HG03342 (cell line): ENCODE data around the gene UBE2Q2.
A peak's percentile ranks its signal among the peaks of the same experiment; 100 is the strongest.
"Not testable (repeated sequence)": the region's sequence is repeated elsewhere in the genome, so short reads cannot be mapped to it uniquely, and the experiment has no call there.

Experiments
- ATAC-seq: cut with Tn5 transposase; IDR thresholded peaks from one replicate; pipeline ENCODE4 v1.9.1; 2021; ENCODE audit warnings: mild to moderate bottlenecking, moderate library complexity; ENCODE audit not compliant: unreplicated experiment

The UBE2Q2 gene

DNA sequence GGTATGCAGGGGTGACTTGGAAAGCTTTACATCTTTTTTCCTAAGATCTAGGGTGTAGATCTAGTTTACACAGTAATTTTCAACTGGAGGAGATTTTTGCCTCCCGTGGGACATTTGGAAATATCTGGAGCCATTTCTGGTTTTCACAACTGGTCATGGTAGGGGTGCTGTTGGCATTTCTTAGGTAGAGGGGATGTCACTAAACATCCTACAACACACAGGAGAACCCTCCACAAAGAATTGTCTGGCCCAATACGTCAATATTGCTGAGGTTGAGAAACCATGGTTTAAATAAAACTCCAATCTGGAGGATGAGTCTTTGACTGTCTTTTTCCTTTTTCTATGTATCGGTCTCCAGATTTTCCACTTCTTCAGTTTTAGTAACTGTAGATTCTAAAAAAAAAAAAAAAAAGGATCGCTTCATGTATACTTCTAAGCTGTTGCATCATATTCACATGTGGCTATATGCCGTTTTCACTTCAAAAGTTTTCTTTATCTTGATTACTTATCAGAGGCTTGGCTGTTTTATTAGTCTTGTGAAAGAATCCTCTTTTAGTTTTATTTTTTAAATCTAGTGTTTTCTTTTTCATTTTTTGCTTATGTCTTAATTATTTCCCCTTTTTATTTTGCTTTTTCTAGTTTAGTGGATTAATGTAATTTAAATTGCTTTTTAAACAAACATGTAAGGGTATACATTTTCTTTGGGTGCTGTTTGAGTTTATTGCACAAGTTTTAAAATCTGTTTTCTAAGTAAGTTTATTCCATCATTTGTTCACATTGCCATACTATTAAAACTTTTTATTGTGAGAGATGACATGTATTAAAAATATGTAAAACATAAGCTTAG lies 21.2 kb downstream of the UBE2Q2 start:
- ATAC-seq = no peak

DNA sequence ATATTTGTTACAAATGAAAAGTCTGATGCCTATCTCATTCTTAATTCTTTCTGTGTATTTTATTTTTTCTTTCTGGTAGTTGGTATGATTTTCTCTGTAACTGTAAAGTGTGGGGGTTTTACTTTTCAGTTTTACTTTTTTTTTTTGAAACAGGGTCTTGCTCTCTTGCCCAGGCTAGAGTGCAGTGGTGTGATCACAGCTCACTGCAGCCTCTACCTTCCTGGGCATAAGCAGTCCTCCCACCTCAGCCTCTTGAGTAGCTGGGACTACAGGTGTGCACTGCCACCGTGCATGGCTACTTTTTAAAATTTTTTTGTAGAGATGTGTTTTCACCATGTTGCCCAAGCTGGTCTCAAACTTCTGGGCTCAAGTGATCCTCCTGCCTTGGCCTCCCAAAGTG lies 22.8 kb downstream of the UBE2Q2 start:
- not testable (repeated sequence) for ATAC-seq

DNA sequence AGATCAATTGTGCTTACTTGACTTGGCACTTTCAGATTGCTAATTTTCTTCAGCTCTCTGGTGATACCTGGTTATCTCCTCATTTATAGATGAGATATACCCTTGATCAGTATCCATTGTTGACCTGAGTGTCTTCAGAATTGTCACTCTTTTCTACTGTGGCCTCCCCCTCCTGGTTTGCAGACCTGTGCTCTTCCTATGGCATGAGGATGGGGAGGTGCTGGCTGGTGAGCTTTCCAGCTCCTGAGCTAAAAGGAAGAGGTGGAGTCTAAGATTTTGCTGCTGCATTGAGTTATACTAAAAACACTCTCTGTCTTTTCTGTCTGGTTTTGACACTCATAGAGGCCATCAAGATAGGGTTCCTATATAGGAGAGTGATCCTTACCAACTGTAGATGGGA lies 23.7 kb downstream of the UBE2Q2 start:
- ATAC-seq = no peak

- ATAC-seq = no peak
Measured at GRCh38 chr15:75867449-75867848, 24.2 kb downstream of the UBE2Q2 start.

- no peak for ATAC-seq
Measured at GRCh38 chr15:75868019-75868418, 24.8 kb downstream of the UBE2Q2 start.

DNA sequence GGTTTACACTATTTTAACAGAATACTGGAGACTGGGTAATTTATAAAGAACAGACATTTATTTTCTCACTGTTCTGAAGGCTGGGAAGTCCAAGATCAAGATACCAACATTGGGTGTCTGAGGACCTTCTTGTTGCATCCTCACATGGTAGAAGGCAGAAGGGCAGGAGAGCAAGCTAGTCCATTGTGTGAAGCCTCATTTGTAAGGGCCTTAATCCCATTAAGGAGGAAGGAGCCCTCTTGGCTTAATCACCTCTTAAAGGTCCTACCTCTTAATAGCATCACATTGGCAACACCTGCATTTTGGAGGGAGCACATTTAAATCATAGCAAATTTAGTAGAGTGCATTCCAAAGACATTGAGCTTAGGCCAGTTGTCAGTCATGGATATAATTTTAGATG lies 26.2 kb downstream of the UBE2Q2 start:
- ATAC-seq = no peak

GRCh38 chr15:75871589-75871988 lies 28.3 kb downstream of the UBE2Q2 start:
- not testable (repeated sequence) for ATAC-seq

GRCh38 chr15:75872403-75872990 lies 29.2 kb downstream of the UBE2Q2 start:
- ATAC-seq = no peak

DNA sequence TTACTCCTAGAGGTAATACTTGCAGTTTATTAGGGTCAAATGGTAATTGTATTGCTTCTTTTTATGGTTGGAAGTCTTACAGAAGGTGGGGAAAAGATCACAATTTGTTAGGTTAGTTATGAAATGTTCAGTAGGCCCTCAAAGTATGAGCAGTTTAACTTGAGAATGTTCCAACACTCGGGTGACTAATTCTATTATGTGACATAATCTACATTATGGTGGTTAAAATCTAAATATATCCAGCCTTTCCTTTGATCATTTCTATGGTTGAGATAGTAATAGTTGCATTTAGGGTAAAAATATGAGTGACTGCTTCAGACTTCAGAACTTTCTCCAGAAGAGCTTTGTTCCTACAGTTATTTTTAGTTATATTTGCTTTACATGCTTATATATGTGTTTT lies 40.8 kb downstream of the UBE2Q2 start:
- ATAC-seq = no peak

DNA sequence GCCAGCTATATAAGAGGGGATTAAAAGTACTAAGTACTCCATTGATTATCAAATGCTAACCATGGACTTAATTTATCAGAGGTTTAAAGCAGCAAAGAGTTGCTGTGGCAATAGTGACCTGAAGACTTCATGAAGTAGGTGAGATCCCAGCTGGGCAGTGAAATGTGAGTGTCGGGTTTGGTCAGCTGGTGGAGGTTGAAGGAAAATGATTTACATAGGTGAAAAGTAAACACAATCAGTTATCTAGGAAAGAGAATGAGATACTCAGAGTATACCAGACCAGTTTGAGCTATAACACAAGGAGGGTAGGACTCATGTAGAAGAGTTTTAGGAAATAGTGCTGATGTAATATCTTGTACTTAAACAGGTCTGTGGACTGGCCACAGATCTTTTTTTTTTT lies 43.9 kb downstream of the UBE2Q2 start:
- no peak for ATAC-seq

DNA sequence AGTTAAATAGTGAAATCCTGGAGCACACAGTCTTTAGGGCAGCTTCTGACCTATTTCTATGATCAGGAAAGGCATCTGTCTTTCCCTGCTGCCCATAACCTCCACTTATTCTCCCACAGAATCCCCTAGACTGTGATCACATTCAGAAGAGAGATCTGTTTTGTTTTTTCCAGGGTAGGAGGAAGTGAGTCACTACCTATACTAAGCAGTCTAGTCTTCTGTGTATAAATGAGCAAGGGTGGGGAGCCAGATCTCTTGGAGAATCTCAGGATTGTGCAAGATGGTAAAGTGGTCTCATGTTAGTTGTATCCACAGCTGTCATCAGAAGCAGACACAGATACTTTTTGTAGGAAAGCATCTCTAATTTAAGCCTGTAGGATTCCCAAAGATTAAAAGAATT lies 48.6 kb downstream of the UBE2Q2 start:
- ATAC-seq = no peak

DNA sequence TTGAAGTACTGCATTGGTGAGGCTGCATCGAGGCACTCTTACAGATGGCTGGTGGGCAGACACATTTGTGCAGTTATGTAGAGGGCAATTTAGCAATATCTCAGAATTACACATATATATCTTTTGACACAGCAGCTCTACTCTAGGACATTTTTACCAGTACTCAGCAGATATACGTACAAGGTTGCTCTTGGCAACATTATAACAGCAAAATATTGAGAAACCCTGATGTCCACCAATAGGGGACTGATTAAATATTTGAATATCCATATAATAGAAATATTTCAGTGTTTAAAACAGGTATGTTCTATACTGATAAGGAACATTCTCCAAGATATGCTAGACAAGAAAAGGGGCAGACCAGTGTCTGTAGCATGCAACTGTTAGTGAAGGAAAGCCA lies 52.5 kb downstream of the UBE2Q2 start:
- no peak for ATAC-seq

GRCh38 chr15:75900577-75900976 lies 57.3 kb downstream of the UBE2Q2 start:
- ATAC-seq = no peak

- no peak for ATAC-seq
Measured at GRCh38 chr15:75902129-75902557, 58.9 kb downstream of the UBE2Q2 start.

GRCh38 chr15:75903331-75904239 lies 60.3 kb downstream of the UBE2Q2 start, which contains the start of gene FBXO22:
Gene FBXO22 (plus strand): TSS chr15:75903878. CDS start chr15:75903964, 86 bp downstream.
- peak; percentile 86 for ATAC-seq

- ATAC-seq = no peak
Measured at GRCh38 chr15:75905231-75905630, 62.0 kb downstream of the UBE2Q2 start.

DNA sequence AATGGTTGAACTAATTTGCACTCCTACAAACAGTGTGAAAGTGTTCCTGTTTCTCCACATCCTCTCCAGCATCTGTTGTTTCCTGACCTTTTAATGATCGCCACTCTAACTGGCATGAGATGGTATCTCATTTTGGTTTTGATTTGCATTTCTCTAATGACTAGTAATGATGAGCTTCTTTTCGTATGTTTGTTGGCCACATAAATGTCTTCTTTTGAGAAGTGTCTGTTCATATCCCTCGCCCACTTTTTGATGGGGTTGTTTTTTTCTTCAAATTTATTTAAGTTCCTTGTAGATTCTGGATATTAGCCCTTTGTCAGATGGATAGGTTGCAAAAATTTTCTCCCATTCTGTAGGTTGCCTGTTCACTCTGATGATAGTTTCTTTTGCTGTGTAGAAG lies 67.1 kb downstream of the UBE2Q2 start:
- ATAC-seq = not testable (repeated sequence)

GRCh38 chr15:75916978-75917377 lies 73.7 kb downstream of the UBE2Q2 start:
- ATAC-seq = no peak

DNA sequence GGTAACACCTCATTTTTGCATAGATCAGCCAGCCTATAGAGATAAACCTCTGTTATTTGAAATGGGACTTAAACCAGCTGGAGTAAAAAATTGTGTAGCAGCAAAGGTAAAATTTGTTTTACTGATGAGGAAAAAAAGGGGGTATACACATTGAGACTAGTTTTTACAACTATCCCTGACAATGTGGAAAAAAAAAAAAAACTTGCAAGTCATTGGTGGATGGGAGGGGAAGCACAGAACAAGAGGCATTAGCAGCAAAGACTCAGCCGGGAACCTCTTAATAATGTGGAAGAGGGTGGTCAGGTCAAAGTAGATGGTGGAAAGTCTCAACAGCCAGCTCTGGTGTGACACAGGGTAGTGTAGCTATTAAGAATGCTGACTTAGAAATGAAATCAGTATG lies 74.9 kb downstream of the UBE2Q2 start:
- no peak for ATAC-seq

DNA sequence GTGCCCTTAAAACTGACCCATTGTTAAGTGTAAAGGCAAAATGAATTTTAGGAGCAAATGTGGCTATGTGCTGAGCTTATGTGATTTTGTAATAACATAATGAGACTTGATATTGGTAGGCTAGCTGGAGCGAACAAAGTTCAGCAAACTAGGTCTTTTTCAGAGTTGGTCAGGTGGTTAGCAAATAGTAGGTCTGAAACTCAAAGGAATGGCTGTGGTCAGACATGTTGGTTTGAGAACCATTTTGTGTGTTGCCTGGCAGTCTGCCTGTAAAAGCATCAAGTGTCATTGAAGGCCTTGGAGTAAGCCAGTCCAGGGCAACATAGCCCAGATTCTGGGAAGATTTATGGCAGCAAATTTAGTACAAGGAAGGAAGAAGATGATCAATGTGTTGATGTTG lies 76.8 kb downstream of the UBE2Q2 start:
- ATAC-seq = no peak
